A549 (cell line): ENCODE results near the gene GRHL1.

Experiments
- CTCF ChIP-seq: fragments of >200 bp; sonication (Bioruptor Twin); formaldehyde crosslinking; IDR thresholded peaks from 3 replicates; pipeline ENCODE4 v1.5.1; 2016
- HDAC2 ChIP-seq: fragments of 200-600 bp; sonication (generic); IDR thresholded peaks from 2 replicates; pipeline ENCODE4 v1.6.1; 2016
- KDM1A ChIP-seq: fragments of 200-600 bp; sonication (generic); IDR thresholded peaks from 2 replicates; pipeline ENCODE4 v1.6.1; 2016; ENCODE audit warnings: low read depth, mild to moderate bottlenecking
- MAX ChIP-seq: IDR thresholded peaks from 2 replicates; pipeline ENCODE4 v1.6.1; 2012
- MAZ ChIP-seq: fragments of 150-350 bp; IDR thresholded peaks from 2 replicates; pipeline ENCODE4 v1.6.1; 2014; ENCODE audit warnings: antibody characterized with exemption, low read depth, low read length, borderline replicate concordance
- NPAS2 ChIP-seq: fragments of 250-450 bp; sonication (Bioruptor Pico); IDR thresholded peaks from 2 replicates; pipeline ENCODE4 v1.8.0; 2022; ENCODE audit warnings: mild to moderate bottlenecking, moderate library complexity, borderline replicate concordance
- POLR2A ChIP-seq: IDR thresholded peaks from 2 replicates; pipeline ENCODE4 v1.6.1; 2012; ENCODE audit warnings: mild to moderate bottlenecking, low read length
- RAD21 ChIP-seq, 2 experiments: fragments of >200 bp in 1 of 2; sonication (Bioruptor Twin) in 1 of 2; formaldehyde crosslinking in 1 of 2; IDR thresholded peaks in 1 of 2; conservative IDR thresholded peaks in 1 of 2; 2 replicates in 1 of 2; 3 replicates in 1 of 2; pipeline ENCODE4 v1.6.1; 2012 to 2018; ENCODE audit warnings: inconsistent platforms in 1 of 2
- SMC3 ChIP-seq: fragments of >200 bp; sonication (Bioruptor Twin); formaldehyde crosslinking; IDR thresholded peaks from 3 replicates; pipeline ENCODE4 v1.6.1; 2018; ENCODE audit warnings: inconsistent platforms

DNA sequence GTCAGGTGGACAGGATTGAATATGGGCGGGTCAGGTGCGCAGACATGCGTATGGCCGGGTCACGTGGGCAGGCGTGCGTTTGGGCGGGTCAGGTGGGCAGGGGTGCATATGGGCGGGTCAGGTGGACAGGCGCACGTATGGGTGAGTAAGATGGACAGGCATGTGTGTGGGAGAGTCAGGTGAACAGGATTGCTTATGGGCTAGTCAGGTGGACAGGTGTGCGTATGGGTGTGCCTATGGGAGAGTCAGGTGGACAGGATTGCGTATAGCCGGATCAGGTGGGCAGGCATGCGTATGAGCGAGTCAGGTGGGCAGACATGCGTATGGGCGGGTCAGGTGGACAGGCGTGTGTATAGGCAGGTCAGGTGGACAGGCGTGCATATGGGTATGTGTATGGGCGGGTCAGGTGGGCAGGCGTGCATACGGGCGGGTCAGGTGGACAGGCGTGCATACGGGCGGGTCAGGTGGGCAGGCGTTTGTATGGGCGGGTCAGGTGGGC is 61.5 kb downstream of the GRHL1 start:
- no peak for TF ChIP-seq RAD21 (conservative IDR thresholded peaks at IDR 0.05 in 1 of 2, IDR thresholded peaks at IDR 0.05 in 1 of 2)
- no peak for TF ChIP-seq NPAS2 (CRISPR knock-in tag)
- TF ChIP-seq HDAC2, result no peak
- no peak for TF ChIP-seq POLR2A
- TF ChIP-seq KDM1A, result no peak
- TF ChIP-seq MAZ, result no peak
- no peak for TF ChIP-seq MAX
- no peak for TF ChIP-seq SMC3
- TF ChIP-seq CTCF, result no peak
